Neural progenitor cell (in vitro differentiated cells): ENCODE results near the gene RPS6KA5.

Experiments
- EZH2 ChIP-seq: fragments of 200-600 bp; sonication (generic); IDR thresholded peaks from 2 replicates; pipeline ENCODE4 v1.6.1; 2017; ENCODE audit warnings: antibody characterized with exemption, mild to moderate bottlenecking, moderate library complexity
- EZH2phosphoT487 ChIP-seq: fragments of 200-600 bp; sonication (generic); IDR thresholded peaks from 2 replicates; pipeline ENCODE4 v1.6.1; 2017; ENCODE audit warnings: antibody characterized with exemption
- TF ChIP-seq, protein P1 (sequence below): fragments of 200-600 bp; sonication (generic); IDR thresholded peaks from 2 replicates; pipeline ENCODE4 v1.5.1; 2017; ENCODE audit warnings: antibody characterized with exemption, mild to moderate bottlenecking

DNA sequence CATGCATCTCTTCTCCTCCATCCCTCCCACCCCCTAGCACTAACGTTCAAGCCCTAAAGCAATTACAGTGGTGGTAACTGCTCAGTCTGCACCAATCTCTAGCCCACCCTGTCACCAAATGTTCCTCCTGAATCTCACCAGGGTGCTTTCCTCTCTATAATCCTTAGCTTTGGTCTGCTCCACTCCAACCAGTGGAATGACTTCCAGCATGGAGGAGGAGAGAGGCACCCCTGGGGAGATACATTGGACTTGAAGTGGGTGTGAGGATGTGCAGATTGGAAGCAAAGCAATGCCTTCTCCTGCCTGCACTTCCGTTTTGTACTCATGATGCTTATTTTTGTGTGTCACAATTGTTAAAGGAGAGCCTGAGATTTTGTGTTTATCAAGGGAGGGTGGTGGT, 24.1 kb upstream of the RPS6KA5 start:
- TF ChIP-seq, protein P1, sequence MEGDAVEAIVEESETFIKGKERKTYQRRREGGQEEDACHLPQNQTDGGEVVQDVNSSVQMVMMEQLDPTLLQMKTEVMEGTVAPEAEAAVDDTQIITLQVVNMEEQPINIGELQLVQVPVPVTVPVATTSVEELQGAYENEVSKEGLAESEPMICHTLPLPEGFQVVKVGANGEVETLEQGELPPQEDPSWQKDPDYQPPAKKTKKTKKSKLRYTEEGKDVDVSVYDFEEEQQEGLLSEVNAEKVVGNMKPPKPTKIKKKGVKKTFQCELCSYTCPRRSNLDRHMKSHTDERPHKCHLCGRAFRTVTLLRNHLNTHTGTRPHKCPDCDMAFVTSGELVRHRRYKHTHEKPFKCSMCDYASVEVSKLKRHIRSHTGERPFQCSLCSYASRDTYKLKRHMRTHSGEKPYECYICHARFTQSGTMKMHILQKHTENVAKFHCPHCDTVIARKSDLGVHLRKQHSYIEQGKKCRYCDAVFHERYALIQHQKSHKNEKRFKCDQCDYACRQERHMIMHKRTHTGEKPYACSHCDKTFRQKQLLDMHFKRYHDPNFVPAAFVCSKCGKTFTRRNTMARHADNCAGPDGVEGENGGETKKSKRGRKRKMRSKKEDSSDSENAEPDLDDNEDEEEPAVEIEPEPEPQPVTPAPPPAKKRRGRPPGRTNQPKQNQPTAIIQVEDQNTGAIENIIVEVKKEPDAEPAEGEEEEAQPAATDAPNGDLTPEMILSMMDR = no peak
- no peak for TF ChIP-seq EZH2
- TF ChIP-seq EZH2phosphoT487 = no peak
